Testis (tissue), 2 donors: ENCODE measurements around the gene BLCAP.

Experiments
- POLR2A ChIP-seq: fragments of 450-650 bp; IDR thresholded peaks from one replicate; pipeline ENCODE4 v1.6.1; 2017; ENCODE audit warnings: antibody characterized with exemption, mild to moderate bottlenecking, moderate library complexity
- TF ChIP-seq, protein P1 (sequence below), 3 experiments: fragments of 450-650 bp in 2 of 3; fragments of 200-600 bp in 1 of 3; sonication (generic) in 1 of 3; IDR thresholded peaks; one replicate each; pipeline ENCODE4 v1.5.1; 2016 to 2019; ENCODE audit warnings: antibody characterized with exemption in 3 of 3, mild to moderate bottlenecking in 2 of 3, moderate library complexity in 1 of 3

DNA sequence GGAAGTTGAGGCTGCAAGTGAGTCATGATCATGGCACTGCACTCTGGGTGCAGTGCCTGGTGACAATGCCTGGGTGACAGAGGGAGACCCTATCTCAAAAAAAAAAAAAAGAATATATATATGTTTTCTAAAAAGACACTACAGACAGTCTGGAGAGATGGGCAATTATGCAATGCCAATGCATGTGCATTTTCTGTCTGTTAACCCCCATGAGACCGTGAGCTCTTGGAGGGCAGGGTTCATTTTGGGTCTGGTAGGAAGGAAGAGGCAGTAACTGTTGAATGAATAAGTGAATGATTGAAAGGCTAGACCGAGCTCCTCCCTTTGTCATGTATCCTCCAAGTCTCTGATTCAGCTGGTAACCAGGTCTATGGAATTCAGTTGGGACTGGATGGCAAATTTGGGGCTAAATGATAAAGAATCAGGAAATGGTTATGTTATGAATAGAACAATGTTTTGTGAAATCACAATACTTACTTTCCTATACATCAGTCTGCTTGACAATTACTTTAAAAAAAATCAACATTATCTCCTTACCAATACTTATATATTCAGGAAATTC is 5.6 kb upstream of the BLCAP start:
- TF ChIP-seq, protein P1, sequence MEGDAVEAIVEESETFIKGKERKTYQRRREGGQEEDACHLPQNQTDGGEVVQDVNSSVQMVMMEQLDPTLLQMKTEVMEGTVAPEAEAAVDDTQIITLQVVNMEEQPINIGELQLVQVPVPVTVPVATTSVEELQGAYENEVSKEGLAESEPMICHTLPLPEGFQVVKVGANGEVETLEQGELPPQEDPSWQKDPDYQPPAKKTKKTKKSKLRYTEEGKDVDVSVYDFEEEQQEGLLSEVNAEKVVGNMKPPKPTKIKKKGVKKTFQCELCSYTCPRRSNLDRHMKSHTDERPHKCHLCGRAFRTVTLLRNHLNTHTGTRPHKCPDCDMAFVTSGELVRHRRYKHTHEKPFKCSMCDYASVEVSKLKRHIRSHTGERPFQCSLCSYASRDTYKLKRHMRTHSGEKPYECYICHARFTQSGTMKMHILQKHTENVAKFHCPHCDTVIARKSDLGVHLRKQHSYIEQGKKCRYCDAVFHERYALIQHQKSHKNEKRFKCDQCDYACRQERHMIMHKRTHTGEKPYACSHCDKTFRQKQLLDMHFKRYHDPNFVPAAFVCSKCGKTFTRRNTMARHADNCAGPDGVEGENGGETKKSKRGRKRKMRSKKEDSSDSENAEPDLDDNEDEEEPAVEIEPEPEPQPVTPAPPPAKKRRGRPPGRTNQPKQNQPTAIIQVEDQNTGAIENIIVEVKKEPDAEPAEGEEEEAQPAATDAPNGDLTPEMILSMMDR (IDR thresholded peaks at IDR 0.05): no peak
- TF ChIP-seq POLR2A: no peak
